Middle frontal gyrus (tissue), 1 donor: ENCODE results near the gene MCTP1.

Experiments
- DNase-seq: peaks from one replicate; pipeline ENCODE4 v3.0.0-alpha.2; 2015; ENCODE audit warnings: low spot score; ENCODE audit errors: extremely low spot score

The MCTP1 gene

DNA sequence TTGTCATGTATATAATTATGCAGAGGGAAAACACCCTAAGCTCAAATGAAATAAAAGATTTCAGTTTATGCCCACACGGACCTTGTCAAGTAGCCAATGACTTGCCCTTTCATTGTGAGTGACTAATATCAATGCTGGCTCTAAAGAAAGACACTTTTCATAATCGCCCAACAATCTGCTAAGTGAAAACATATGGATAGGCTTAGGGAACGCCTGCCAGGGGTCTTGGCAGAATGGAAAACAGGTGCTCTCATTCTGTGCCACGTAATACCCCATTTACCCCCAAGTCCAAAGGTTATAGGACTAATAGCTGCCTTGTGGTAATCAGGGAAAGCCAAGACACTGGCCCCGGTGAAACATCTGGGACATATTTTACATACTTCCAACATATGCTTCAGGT, 508.7 kb downstream of the MCTP1 start:
- no peak for DNase-seq

DNA sequence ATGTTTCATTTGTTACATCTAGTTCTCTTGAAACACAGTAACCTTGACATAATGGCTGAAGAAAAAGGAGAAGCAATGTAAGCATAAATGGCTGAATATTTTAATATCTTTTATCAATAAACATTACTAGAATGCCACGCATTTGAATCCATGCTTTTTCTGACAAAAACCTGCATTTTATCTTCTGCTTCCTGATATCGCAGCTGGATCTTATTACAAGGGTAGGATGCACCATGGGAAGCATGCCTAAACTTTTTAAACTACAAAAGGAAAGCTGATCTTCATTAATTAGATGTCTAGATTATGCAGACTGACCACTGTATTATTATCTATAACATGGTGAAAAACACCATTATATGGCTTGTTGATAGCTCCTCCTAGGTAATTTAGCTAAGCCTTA, 509.8 kb downstream of the MCTP1 start:
- DNase-seq: no peak

DNA sequence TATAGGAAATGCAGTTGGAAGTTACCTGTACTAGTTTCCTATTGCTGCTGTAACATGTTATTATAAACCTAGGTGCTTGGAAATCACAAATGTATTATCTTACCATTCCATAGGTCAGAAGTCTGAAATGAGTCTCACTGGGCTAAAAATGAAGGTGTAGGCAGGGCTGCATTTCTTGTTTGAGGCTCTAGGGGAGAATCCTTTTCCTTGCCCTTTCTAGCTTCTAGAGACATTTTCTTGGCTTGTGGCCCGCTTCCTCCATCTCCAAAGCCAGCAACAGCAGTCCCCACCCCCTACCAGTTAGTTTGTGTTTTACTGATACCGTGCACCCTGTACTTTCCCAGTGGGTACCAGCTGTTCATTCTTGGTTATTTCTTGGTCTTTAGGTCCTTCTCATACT, 513.2 kb downstream of the MCTP1 start:
- DNase-seq: no peak

DNA sequence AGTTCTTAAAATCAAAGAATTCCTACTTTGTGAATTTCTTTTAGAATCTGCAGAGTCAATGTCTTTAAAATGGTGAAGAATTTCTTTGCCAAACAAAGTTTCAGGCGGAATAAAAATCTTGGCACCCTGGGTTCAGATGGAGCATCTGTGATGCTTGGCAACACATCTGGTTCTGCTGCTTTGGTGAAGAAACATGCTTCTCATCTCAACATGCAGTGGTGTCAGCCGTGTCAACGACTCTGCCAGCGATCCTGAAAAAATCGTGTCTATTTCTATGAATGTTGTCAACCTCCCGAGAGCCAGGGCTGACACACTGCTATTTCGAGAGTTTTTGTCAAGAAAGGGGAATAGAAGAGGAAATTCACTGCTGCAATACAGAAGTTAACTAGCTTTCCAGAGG, 514.9 kb downstream of the MCTP1 start:
- no peak for DNase-seq

DNA sequence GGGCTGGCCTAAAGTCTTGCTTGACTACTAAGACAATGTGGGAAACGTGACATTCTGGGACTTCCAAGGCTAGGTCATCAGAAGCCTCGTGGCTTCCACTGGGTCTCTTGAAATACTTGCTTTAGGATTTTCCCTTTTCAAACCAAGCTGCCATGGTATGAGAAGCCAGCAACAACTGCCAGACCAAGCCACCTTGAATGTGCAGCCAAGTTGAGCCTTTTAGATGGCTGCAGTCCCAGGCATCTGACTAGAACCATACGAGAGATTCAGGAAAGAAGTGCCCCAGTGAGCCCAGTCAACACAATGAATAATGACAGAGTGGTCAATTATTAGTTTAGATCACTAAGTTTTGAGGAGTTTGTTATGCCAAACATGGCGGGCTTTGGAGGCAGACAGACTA, 523.1 kb downstream of the MCTP1 start:
- DNase-seq: no peak

DNA sequence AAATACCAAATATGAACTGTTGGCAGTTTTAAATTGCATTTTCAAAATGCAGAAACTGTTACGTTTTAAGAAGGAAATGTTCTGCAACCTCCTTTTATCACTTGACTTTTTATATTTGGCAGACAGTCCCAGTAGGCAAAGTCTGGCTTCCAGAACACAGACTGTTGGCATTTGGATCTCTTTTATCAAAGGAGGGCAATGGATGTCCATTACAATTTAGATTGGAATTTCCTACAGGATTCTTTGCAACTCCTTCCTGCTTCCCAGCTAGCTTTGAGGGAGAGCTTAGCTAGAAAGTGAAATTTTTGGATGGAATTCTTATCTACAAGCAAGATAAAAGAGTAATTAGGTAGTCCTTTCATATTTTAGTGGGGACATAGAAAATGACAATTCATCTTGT, 523.8 kb downstream of the MCTP1 start:
- DNase-seq: no peak

DNA sequence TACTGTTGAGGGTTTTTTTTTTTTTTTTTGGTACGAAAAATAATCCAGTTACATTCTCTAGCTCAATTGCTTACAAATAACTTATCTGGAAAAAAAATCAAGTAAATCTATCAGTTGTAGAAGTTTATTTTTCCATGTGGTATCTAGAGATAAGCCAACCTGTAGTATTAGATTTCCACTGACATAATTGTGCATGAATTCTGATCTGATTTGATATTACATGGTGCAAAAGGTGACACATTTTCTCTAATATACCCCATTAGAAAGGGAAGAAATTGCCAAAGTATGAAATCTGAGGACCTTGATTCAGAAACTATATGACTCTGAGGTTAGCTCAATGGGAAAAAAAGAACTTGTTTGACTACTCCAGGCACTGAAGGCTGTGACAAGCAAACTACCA, 524.9 kb downstream of the MCTP1 start:
- no peak for DNase-seq

DNA sequence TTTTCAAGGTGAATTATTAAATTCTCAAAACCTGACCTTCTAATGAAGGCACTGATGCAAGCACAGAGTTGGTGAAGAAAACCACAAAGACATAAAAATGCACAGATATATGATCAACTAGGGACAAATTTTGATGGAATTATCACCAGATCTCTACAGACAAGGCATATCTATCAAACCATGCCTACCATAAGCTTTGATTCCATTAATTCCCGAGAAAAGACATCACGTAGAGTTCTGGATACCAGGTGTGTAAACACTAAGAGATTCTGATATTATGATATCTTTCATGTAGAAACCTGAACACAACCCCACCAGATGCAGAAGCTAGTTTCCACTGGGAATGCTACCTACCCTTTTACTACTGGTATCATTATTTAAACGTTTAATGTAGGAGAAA, 525.9 kb downstream of the MCTP1 start:
- DNase-seq: no peak

DNA sequence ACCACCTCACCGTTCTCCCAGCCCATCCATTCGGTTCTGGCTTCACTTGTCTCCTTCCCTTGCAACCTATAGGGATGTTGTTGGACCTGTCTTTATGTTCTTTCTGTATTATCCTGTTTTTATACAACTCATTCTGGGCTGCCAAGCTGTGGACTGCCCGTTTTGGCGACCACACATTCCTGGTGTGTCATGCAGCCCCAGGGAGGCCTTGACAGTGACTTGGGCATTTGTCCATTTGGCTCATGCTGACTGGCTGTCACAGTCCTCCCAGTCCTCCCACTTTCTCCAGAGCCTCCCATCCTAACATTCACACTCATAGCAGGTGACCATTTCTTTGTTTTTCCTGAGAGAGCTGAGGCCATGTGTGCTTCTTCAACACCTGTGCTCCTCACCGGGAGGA, 530.1 kb downstream of the MCTP1 start:
- no peak for DNase-seq

DNA sequence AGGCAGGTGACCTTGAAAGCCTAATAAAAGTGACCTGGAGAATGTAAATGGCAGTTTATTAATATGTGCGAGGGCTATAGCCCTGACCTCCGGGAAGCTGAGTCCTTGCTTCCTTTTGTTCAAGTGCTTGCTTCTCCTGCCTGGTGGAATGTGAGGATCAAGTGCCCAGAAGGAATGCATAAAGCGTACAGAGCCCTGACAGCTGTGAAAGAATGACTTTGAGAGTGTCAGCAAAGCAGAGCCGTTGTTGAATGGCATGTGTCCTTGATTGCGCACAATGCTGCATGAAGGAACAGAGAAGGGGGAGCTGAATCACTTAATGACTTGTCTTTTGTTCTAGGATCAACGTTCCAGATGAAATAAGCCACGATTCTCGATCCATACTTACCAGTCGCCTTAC, 533.4 kb downstream of the MCTP1 start:
- no peak for DNase-seq

DNA sequence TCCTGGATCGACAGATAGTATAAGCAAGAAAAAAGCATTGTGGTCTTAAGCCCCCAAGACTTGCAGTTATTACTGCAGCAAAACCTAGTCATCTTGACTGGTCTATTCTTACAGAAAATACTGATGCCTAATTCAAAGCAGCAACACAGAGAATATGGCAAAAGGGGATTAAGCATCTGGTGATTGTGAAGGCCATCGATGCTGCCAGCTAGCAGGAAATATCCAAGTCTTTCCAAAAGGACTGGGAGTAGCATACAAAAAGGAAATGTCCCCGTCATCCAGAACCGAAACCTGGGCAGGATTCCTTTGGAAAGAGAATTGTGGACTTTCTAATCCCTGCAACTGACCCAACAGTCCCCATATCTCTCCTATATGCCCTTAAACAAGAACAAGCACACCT, 534.2 kb downstream of the MCTP1 start:
- no peak for DNase-seq

DNA sequence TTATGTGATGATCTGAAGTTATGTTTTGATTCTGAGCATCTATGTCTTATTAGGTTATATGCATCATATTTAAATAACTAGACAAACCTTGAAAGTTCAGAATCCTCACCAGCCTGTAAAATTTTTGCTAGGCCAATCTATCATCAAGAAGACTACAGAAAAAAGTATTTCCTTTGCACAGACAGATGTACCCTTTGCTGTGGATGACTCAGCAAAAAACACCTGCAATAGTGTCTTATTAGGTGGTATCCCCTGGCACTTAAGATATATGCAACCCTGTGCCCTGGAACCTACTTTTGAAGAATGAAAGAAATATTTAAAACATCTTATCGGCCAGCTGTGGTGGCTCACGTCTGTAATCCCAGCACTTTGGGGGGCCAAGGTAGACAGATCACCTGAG, 535.9 kb downstream of the MCTP1 start:
- DNase-seq: no peak

DNA sequence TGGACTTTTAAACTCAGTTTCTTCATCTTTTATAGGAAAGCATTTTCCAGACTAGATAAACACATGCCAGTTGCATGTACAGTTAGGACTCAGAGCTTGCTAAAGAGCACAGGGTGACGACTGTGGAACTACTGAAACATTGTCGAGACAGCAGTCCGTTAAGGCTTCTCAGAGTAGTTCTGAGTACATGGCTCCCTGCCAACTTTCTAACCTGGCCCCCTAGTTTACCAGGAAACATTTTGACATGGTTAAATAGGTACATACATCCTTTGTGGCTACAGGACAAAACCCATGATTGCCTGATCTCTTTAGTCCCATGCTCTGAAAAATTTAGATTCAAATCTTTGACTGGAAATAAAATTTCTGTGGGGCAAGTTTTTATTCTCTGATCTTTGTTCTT, 536.7 kb downstream of the MCTP1 start:
- no peak for DNase-seq

DNA sequence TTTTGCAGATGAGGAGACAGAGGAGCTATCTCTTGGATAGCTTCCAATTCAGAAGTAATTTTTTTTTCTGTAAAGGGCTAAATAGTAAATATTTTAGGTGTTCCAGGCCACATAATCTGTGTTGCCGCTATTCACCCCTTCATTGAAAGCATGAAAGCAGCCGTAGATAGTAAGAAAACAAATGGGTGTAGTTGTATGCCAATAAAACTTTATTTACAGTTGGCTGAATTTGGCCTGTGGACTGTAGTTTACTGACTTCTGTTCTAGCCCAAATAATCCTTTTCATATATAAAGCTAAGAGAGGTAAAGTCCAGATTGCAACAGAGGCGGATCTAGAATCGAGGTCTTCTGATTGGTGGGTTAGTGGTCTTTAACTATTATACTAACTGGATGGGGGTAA, 537.5 kb downstream of the MCTP1 start:
- no peak for DNase-seq

DNA sequence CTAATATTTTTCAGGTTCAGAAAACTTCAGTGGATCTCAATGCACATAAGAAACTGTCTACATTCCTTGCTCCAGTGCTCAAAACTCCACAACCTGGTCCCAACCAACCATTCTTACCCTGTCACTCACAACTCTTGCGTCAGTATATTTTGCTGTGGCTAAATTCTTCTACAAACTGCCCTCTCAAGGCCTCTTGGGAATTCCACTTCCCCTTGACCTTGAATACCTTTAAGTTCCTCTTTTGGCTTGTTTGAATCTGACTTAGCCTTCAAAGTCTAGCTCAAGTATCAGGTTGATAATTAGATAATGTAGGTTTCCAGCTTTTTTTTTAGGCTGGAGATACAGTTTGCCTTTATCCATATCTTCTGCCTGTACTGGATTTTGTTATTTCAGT, 538.2 kb downstream of the MCTP1 start:
- no peak for DNase-seq

DNA sequence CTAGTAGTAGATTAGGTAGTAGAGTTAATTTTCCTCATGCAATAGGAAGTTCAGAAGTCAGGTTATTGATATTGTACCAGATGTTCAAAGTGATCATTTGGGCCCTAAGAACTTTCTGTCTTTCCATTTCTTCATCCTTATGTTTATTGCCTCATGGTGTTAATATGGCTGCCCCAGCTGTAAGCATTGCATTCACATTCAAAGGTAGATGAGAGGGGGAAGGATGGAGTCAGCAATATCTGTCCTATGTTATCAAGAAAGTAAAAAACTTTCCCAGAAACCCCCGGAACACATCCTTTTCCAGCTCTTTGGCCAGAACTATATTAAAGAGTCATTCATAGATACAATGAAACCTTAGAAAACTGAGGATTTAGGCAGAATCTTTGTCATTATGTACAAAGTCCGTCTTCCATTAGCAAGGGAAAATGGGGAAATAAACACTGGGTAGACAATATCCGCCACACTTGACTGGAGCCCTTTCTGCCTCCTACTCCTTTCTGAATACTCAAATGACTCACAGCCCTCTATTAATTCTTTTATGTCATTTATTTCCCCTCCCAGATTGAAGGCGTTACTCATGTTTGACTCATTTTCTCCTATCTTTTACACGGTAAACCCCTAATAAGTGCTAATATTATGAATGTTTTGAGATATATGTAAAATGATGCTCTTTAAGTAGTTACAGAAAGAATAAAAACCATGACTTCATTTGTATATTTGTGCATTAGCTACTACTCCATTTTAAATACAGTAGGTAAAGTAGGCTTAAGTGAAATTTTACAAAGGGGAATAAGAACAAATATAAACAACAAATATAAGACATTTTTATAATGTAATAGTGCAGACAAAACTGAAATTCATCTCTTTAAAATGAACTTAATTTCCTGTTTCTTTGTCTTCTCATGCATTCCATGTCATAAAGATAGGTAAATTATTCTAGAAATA, 538.8 kb downstream of the MCTP1 start:
- DNase-seq: no peak

DNA sequence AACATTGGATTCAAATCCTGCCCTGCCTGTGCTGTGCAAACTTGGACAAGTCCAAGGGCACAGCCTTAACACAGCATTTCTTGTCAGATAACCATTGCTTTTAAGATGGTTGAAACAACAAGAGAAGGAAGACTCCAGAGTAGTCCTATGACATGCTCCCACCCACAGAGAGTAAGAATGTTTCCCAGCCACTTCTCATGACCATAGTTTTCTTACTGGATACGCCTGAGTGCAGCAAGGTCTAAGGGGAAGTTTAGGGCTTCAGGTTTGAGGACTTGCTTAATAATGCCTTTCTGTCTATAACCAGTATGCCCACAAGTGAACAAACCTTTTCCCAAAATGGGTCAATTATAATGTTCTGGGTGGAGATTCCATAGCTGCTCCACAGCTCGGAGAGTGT, 540.0 kb downstream of the MCTP1 start:
- no peak for DNase-seq

DNA sequence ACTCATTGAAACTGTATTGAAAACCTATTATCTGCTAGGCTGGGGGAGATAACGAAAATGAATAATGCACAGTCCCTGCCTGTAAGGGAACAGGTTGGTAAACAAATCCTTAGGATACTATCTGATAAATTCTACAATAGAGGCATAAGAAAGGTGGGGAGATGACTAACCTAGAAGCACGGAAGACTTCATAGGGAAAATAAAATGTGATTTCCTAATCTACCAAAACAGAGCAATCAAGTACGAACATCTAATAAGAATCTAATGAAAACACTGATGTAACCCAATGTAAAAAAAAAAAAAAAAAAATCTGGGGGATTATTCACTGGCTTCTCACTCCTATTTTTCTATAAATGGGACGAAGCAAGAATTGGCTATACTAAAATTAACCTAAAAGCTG, 542.0 kb downstream of the MCTP1 start:
- DNase-seq: no peak

DNA sequence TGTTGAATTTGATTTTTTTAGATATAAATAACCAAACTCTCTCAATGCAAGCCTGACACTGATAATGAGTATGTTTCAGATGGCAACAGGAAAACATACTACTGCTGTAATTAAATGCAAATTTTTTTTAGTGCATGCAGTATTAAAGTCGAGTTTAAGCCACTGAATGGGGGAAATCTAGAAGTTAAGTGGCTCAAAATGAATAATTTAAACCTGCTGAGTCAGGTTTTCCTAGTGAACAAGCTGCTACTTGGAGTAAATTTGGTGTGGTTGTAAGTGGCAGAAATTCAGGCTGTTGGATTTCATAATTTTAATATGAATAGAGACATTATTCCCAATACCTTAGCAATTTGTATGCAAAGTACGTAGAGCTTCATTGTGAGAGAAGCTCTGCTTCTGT, 544.6 kb downstream of the MCTP1 start:
- no peak for DNase-seq

DNA sequence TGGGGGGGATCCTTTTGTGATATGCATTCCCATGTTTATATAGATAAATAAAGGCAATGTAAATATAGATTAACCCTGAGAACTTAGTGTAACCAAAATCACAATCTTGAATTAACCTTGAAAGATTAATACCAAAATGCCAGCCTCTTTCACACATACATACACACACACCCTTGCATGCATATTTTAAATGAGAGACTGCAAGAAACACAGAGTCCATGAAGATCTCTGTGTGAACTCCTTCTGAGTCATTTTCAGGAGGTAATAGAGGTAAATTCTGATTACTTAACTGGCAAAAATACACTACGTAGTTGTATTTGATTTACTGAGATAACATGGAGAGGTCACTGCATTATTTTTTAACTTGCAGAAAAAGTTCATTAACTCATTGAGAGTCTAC, 548.4 kb downstream of the MCTP1 start:
- DNase-seq: no peak

DNA sequence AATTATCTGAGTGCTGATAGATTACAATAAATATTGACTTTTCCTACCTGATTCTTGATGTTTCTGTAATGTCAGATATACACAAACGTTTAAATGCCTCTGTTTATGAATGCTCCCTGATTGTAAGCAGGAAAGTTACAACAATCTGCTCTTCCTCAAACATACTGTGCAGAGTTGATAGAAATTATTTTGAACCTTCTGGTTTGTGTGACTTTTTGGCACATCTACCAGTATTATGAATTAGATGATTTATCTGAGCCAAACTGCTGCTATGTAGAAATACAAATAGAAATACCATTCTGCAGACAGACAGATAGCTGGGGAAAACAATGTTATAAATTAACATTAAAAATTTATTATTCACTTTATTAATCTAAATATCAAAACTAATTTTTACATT, 553.4 kb downstream of the MCTP1 start:
- no peak for DNase-seq

DNA sequence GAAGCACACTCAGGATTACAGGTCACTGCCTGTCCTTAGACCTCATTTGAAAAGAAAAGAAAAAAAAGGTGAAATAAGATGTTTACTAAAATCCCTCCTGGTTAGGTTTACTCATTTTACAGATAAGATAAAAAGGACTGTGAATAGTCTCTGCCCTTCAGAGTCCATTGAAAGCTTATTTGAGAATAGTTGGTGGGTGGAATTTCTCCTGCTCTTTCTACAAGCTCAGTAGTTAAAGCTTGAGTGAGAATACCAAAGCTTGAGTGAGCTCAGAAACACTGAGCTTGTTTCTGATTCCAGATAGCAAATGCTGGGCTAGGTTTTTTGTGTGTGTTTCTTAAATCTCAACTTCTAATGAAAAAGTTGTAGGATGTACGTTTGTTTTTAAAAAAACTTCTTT, 559.8 kb downstream of the MCTP1 start:
- DNase-seq: no peak

DNA sequence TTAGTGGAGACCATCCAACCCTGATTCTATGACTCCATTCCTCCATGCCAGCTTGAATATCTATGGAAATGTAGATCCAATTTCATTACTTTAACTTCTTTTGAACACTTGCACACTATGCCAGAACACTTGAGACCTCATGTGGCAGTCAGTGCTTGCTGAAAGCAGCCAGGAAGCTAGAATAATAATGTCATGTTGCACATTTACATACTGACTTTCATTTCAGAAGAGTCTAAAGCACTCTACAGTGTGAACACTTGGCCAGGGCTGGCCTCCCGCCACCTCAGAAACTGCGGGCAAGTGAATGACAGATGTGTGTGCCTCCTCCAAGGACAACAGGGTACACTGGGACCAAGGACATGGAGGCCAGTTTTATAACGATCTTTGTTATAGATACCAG, 569.1 kb downstream of the MCTP1 start:
- DNase-seq: no peak

DNA sequence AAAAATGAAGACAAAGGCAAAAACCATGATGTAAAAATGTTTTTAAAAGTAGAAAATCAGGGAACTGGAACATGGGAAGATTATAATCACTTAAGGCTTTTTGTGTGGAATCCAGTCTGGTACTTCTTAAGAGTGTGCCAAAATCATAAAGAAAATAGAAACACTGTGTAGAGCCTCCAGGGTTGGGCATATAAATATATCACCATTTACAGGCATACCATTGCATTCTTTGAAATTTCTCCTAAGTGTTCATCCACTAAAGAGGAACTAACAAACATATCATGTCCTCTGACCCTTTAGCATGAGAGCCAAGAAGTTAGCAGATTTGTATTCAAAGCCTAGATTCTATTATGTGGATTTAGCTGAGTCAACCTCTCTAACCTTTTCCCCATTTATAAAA, 573.1 kb downstream of the MCTP1 start:
- DNase-seq: no peak
